SK-N-SH treated with all-trans-retinoic acid at 6 μM for 48 hours (cell line): ENCODE results near the gene GRIK1.

Experiments used
- RARB ChIP-seq: fragments of 250-450 bp; sonication (Bioruptor Pico); IDR thresholded peaks from 2 replicates; pipeline ENCODE4 v1.8.0; 2021; ENCODE audit warnings: mild to moderate bottlenecking, moderate library complexity
- TCF4 ChIP-seq: fragments of 250-450 bp; sonication (Bioruptor Pico); IDR thresholded peaks from 2 replicates; pipeline ENCODE4 v1.8.0; 2021; ENCODE audit warnings: mild to moderate bottlenecking, moderate library complexity, borderline replicate concordance

GRCh38 chr21:29739176-29739575, 200.6 kb downstream of the GRIK1 start:
- TF ChIP-seq RARB (CRISPR knock-in tag) (no peak), TCF4 (CRISPR knock-in tag) (no peak)
